Measurements from ENCODE around the gene PPM1N. TPM values are rescaled to one million over a fixed set of nuclear protein-coding genes. Genes with fewer than 3 reads are reported as not detected.
A peak's percentile ranks its signal among the peaks of the same experiment; 100 is the strongest.

Gene PPM1N
- total RNA-seq, 1 donor from 2014 or later = 0.67 TPM

GRCh38 chr19:45502111-45502510, 3.9 kb downstream of the PPM1N start:
- Histone ChIP-seq H3K27me3 (peaks cover 5% of the 10 kb centered on the region), H3K27ac (peak overlapping the region; percentile 0), H3K4me1 (peaks cover 23% of the 10 kb centered on the region), H3K36me3 (no peaks in the 10 kb centered on the region), H3K9me3 (no peaks in the 10 kb centered on the region), H3K4me3 (no peak overlapping the region)
- DNase-seq (no peak), ATAC-seq (no peak)
- intact Hi-C loops (cut with DNase I) = no loop called here
- no peak for TF ChIP-seq CTCF (IDR thresholded peaks at IDR 0.05)

GRCh38 chr19:45503909-45504308, 5.7 kb downstream of the PPM1N start:
- ATAC-seq = no peak
- intact Hi-C loops (cut with DNase I) = no loop called here

GRCh38 chr19:45505151-45505995, 7.1 kb downstream of the PPM1N start:
- no peak for DNase-seq

More at GRCh38 chr19:45503909-45504308, 5.7 kb downstream of the PPM1N start:
- H3K27ac ChIP-seq = no peak overlapping the region
- no peak for TF ChIP-seq CTCF (IDR thresholded peaks at IDR 0.05)
- no peak for DNase-seq
- H3K9me3 ChIP-seq = no peaks in the 10 kb centered on the region
- H3K27me3 ChIP-seq = peaks cover 5% of the 10 kb centered on the region
- no peaks in the 10 kb centered on the region for H3K36me3 ChIP-seq
- peaks cover 6% of the 10 kb centered on the region for H3K4me1 ChIP-seq
- no peak overlapping the region for H3K4me3 ChIP-seq

GRCh38 chr19:45505996-45506245, 7.7 kb downstream of the PPM1N start:
- H3K27ac ChIP-seq = peak overlapping the region; percentile 82
- intact Hi-C loops (cut with DNase I) = no loop called here
- peak overlapping the region; percentile 99 for H3K4me3 ChIP-seq
- TF ChIP-seq CTCF (IDR thresholded peaks at IDR 0.05) = no peak
- DNase-seq (no peak), ATAC-seq (no peak)
- no peaks in the 10 kb centered on the region for H3K27me3 ChIP-seq
- H3K4me1 ChIP-seq = peaks cover 13% of the 10 kb centered on the region
- no peaks in the 10 kb centered on the region for H3K36me3 ChIP-seq
- no peaks in the 10 kb centered on the region for H3K9me3 ChIP-seq

More at GRCh38 chr19:45505151-45505995, 7.1 kb downstream of the PPM1N start:
- peaks cover 9% of the 10 kb centered on the region for H3K4me1 ChIP-seq
- no peaks in the 10 kb centered on the region for H3K27me3 ChIP-seq
- no peaks in the 10 kb centered on the region for H3K9me3 ChIP-seq
- intact Hi-C loops (cut with DNase I) = no loop called here
- no peak for TF ChIP-seq CTCF (IDR thresholded peaks at IDR 0.05)
- no peak for ATAC-seq
- H3K4me3 ChIP-seq = no peak overlapping the region
- H3K27ac ChIP-seq = peak overlapping the region; percentile 82
- no peaks in the 10 kb centered on the region for H3K36me3 ChIP-seq

- DNase-seq (peak; percentile 99), ATAC-seq (peak; percentile 88)
- H3K36me3 ChIP-seq = no peaks in the 10 kb centered on the region
- no peaks in the 10 kb centered on the region for H3K27me3 ChIP-seq
- peak; percentile 46 for TF ChIP-seq CTCF (IDR thresholded peaks at IDR 0.05)
- peak overlapping the region; percentile 82 for H3K27ac ChIP-seq
- intact Hi-C loops (cut with DNase I) = no loop called here
- no peaks in the 10 kb centered on the region for H3K9me3 ChIP-seq
- H3K4me1 ChIP-seq = peaks cover 18% of the 10 kb centered on the region
- H3K4me3 ChIP-seq = peak overlapping the region; percentile 99
Observed at GRCh38 chr19:45506246-45506988, 8.2 kb downstream of the PPM1N start.

Measured in upper lobe of right lung (tissue), 1 donor.